Erythroblast (primary cell): ENCODE results near the gene DGKQ.

Experiments
- GATA1 ChIP-seq: IDR thresholded peaks from 2 replicates; pipeline ENCODE4 v1.6.1; 2011; ENCODE audit warnings: low read depth, mild to moderate bottlenecking, control low read depth, low read length, moderate library complexity
- POLR2A ChIP-seq: IDR thresholded peaks from 2 replicates; pipeline ENCODE4 v1.6.1; 2011; ENCODE audit warnings: mild to moderate bottlenecking, low read length

DNA sequence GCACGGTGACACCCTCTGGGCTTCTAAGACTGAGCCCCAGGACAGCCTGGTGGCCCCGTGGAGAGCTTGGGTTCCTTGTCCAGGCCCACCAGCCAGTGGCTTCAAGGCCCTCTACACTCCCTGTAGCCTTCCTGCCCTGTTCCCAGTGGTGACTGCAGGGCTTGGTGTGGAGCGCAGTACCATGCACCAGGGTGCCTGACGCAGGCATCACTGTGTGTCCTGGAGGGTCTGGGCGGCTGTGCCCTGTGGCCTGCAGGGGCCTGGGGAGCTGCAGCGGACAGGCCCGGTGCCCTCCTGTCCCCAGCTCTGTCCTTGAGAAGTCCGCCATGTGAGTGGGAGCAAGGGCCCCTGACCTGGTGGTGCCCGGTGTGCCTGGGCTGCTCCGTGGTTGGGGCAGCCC, 42.4 kb upstream of the DGKQ start:
- TF ChIP-seq POLR2A (no peak), GATA1 (no peak)
